ENCODE measurements around the gene SDK1. TPM values are rescaled to one million over a fixed set of nuclear protein-coding genes. Genes with fewer than 3 reads are reported as not detected.

SDK1 gene
- polyA plus RNA-seq, 4 donors, result 0.27 to 5.0 (median 2.1) TPM; not detected in 1

DNA sequence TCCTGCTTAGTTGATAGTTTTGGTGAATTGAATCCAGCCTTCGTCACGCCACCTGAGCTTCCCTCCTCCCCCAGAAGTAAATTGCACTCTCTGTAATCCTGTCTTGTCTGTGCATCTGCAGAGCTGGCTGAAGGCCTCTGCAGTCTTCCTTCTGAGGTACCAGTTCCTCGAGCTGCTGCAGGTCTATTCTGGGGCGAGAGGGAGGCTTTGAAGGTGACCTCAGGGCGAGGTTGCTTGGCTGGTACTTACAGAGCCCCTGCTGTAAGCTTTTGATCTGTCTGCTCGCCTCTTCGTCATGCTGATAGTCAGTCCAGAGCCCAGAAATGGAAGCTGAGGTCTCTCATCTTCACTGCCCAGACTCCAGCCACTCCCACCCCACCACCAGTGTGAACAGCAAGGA is 867.5 kb downstream of the SDK1 start:
- H3K9me3 ChIP-seq (ENCODE audit: control insufficient read depth in 2 of 2, insufficient read depth in 1 of 2, low read depth in 1 of 2, low read length in 1 of 2), result no peaks in the 10 kb centered on the region
- H3K27me3 ChIP-seq (ENCODE audit: control insufficient read depth in 3 of 3, insufficient read depth in 3 of 3, low read length in 3 of 3), result no peaks in the 10 kb centered on the region
- H3K27ac ChIP-seq (ENCODE audit: low read depth in 1 of 3, low read length in 2 of 3), result no peak overlapping the region
- 39 to 57% (median 40%) methylated on average over 7 of the region's 7 CpGs for WGBS, 3 donors
- no peak for DNase-seq
- H3K36me3 ChIP-seq (ENCODE audit: control insufficient read depth in 3 of 3, insufficient read depth in 2 of 3, low read depth in 1 of 3, low read length in 3 of 3), result peaks cover 0 to 3% (median 0%) of the 10 kb centered on the region in 3 donors
- no peak for FAIRE-seq
- H3K4me1 ChIP-seq (ENCODE audit: control insufficient read depth in 3 of 3, insufficient read depth in 2 of 3, low read depth in 1 of 3, low read length in 2 of 3), result peaks cover 0 to 2% (median 0%) of the 10 kb centered on the region in 3 donors
- no peak overlapping the region for H3K4me3 ChIP-seq (ENCODE audit: low read depth in 1 of 3, low read length in 3 of 3)

DNA sequence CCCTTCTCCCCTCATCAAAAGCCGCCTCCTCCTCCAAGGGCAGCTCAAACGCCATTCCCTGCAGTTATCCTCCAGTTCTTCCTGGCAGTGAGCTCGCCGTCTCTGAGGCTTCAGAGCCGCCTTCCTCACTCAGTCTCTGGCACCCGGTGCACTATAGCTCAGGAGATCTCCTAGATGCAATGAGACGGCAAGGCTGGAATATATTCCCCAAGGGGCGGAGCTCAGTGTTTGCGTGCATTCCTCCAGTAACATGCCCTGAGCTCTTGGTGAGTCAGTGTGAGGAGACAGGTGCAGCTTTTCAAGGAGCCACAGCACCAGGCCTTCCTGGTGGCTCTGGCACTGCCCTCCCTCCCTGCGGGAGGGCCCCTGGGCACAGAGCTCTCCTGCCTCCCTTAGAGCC is 868.4 kb downstream of the SDK1 start:
- FAIRE-seq, result no peak
- Histone ChIP-seq H3K36me3 (ENCODE audit: control insufficient read depth in 3 of 3, insufficient read depth in 2 of 3, low read depth in 1 of 3, low read length in 3 of 3) (peaks cover 0 to 3% (median 0%) of the 10 kb centered on the region in 3 donors), H3K4me3 (ENCODE audit: low read depth in 1 of 3, low read length in 3 of 3) (no peak overlapping the region), H3K9me3 (ENCODE audit: control insufficient read depth in 2 of 2, insufficient read depth in 1 of 2, low read depth in 1 of 2, low read length in 1 of 2) (no peaks in the 10 kb centered on the region), H3K27ac (ENCODE audit: low read depth in 1 of 3, low read length in 2 of 3) (no peak overlapping the region), H3K4me1 (ENCODE audit: control insufficient read depth in 3 of 3, insufficient read depth in 2 of 3, low read depth in 1 of 3, low read length in 2 of 3) (peaks cover 0 to 2% (median 0%) of the 10 kb centered on the region in 3 donors), H3K27me3 (ENCODE audit: control insufficient read depth in 3 of 3, insufficient read depth in 3 of 3, low read length in 3 of 3) (no peaks in the 10 kb centered on the region)
- peak; percentile 34 to 53 for DNase-seq
- 18 to 67% (median 39%) methylated on average over 10 of the region's 10 CpGs for WGBS, 3 donors

DNA sequence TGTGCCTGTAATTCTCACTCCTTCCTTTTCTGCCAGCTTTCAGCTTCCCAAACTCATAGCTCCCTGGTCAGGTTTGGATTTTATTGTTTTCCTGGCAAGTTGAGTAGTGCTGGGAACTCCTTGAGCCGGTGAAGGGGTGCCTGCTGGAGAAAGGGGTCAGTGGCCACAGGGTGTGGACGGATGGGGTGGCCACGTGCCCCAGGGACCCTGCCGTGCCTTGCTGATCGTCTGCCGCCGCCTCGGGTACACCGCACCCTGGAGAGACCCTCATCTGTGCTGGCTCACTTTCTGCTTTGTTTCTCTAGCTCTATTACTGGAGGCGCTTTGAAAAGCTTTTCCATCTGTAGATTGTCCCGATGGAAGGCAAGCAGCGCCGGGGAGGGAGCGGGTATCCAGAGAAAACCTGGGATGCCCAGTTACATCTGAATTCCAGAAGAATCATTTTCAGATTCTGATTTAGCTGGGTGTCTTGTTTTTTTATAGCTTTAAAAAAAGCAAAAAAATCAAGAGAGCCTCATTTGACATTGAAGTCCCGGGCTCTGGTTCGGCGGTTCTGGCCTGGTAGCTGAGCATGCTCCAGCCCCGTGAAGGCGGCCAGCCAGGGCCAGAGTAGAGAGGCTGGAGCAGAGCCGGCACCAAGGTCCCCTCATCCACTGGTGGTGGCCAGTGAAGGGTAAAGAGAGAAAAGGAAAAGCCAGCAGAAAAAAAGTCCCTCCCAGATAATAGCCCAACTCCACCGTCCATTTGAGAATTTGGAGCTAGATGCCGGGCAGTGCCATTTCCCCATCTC is 870.1 kb downstream of the SDK1 start:
- no peak for DNase-seq
- Histone ChIP-seq H3K4me3 (ENCODE audit: low read depth in 1 of 3, low read length in 3 of 3) (no peak overlapping the region), H3K36me3 (ENCODE audit: control insufficient read depth in 3 of 3, insufficient read depth in 2 of 3, low read depth in 1 of 3, low read length in 3 of 3) (peaks cover 0 to 3% (median 0%) of the 10 kb centered on the region in 3 donors), H3K9me3 (ENCODE audit: control insufficient read depth in 2 of 2, insufficient read depth in 1 of 2, low read depth in 1 of 2, low read length in 1 of 2) (no peaks in the 10 kb centered on the region), H3K4me1 (ENCODE audit: control insufficient read depth in 3 of 3, insufficient read depth in 2 of 3, low read depth in 1 of 3, low read length in 2 of 3) (peaks cover 0 to 2% (median 0%) of the 10 kb centered on the region in 3 donors), H3K27me3 (ENCODE audit: control insufficient read depth in 3 of 3, insufficient read depth in 3 of 3, low read length in 3 of 3) (no peaks in the 10 kb centered on the region), H3K27ac (ENCODE audit: low read depth in 1 of 3, low read length in 2 of 3) (no peak overlapping the region)
- WGBS, 3 donors, result 92 to 95% (median 92%) methylated on average over 22 of the region's 22 CpGs
- FAIRE-seq, result no peak

DNA sequence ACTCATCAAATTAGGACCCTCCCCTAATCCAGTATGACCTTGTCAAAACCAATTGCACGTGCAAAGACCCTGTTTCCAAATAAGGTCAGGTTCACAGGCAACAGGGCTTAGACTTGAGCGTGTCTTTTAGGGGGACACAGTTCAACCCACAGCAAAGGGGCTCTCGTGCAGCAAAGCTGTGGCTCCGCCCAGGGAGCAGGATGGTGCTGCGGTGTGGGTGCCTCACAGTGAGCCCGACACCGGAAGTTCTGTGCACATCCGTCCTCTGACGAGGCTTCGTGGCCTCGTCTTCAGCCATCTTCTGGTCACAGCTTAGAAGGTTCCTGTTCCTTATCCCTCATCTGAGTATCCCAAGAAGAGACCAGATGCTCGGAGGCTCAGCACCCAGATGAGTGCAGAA is 871.8 kb downstream of the SDK1 start:
- no peak for FAIRE-seq
- Histone ChIP-seq H3K9me3 (ENCODE audit: control insufficient read depth in 2 of 2, insufficient read depth in 1 of 2, low read depth in 1 of 2, low read length in 1 of 2) (no peaks in the 10 kb centered on the region), H3K4me1 (ENCODE audit: control insufficient read depth in 3 of 3, insufficient read depth in 2 of 3, low read depth in 1 of 3, low read length in 2 of 3) (peaks cover 0 to 2% (median 0%) of the 10 kb centered on the region in 3 donors), H3K27ac (ENCODE audit: low read depth in 1 of 3, low read length in 2 of 3) (no peak overlapping the region), H3K27me3 (ENCODE audit: control insufficient read depth in 3 of 3, insufficient read depth in 3 of 3, low read length in 3 of 3) (no peaks in the 10 kb centered on the region), H3K36me3 (ENCODE audit: control insufficient read depth in 3 of 3, insufficient read depth in 2 of 3, low read depth in 1 of 3, low read length in 3 of 3) (peaks cover 0 to 2% (median 0%) of the 10 kb centered on the region in 3 donors), H3K4me3 (ENCODE audit: low read depth in 1 of 3, low read length in 3 of 3) (no peak overlapping the region)
- no peak for DNase-seq
- 85 to 90% (median 89%) methylated on average over 12 of the region's 12 CpGs for WGBS, 3 donors

DNA sequence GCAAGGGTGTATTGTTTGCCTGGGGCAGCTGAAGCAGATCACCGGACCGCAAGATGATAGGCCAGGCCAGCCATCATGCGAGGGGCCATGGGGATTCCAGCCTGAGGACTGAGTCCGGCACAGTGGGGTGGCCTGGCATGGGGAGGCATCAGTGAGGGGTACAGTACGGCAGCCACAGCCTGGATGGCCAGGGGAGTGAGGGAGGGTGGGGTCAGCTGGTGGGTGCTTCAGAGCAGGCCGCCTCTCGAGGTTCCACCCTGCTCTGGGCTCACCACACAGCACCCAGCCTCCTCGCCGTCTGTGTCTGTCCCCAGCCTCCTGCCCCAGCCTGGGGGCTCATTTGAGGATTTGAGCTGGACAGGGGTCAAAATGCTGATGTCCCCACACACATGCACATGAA is 872.6 kb downstream of the SDK1 start:
- H3K4me3 ChIP-seq (ENCODE audit: low read depth in 1 of 3, low read length in 3 of 3), result no peak overlapping the region
- FAIRE-seq (no peak), DNase-seq (no peak)
- no peak overlapping the region for H3K27ac ChIP-seq (ENCODE audit: low read depth in 1 of 3, low read length in 2 of 3)
- no peaks in the 10 kb centered on the region for H3K9me3 ChIP-seq (ENCODE audit: control insufficient read depth in 2 of 2, insufficient read depth in 1 of 2, low read depth in 1 of 2, low read length in 1 of 2)
- WGBS, 3 donors, result 91 to 94% (median 93%) methylated on average over 7 to 9 of the region's 9 CpGs
- no peaks in the 10 kb centered on the region for H3K27me3 ChIP-seq (ENCODE audit: control insufficient read depth in 3 of 3, insufficient read depth in 3 of 3, low read length in 3 of 3)
- peaks cover 0 to 4% (median 0%) of the 10 kb centered on the region in 3 donors for H3K36me3 ChIP-seq (ENCODE audit: control insufficient read depth in 3 of 3, insufficient read depth in 2 of 3, low read depth in 1 of 3, low read length in 3 of 3)
- H3K4me1 ChIP-seq (ENCODE audit: control insufficient read depth in 3 of 3, insufficient read depth in 2 of 3, low read depth in 1 of 3, low read length in 2 of 3), result peaks cover 0 to 2% (median 0%) of the 10 kb centered on the region in 3 donors

DNA sequence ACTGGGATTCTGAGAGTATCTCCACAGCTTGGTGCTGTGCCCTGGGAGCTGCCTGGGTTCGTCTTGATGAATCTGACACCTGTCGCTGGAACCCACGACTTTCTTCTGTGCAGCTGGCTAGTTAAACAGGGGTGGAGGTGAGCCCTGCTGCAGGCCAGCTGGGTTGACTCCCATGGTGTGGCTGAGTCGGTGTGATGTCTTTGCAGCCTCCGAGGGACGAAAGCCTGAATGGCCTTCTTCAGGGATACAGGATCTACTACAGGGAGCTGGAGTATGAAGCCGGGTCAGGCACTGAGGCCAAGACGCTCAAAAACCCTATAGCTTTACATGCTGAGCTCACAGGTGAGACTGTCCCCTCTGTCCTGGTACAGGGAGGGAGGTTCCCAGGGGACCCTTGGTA is 873.0 kb downstream of the SDK1 start:
- Histone ChIP-seq H3K36me3 (ENCODE audit: control insufficient read depth in 3 of 3, insufficient read depth in 2 of 3, low read depth in 1 of 3, low read length in 3 of 3) (peaks cover 0 to 4% (median 0%) of the 10 kb centered on the region in 3 donors), H3K4me3 (ENCODE audit: low read depth in 1 of 3, low read length in 3 of 3) (no peak overlapping the region), H3K27ac (ENCODE audit: low read depth in 1 of 3, low read length in 2 of 3) (no peak overlapping the region), H3K27me3 (ENCODE audit: control insufficient read depth in 3 of 3, insufficient read depth in 3 of 3, low read length in 3 of 3) (no peaks in the 10 kb centered on the region), H3K4me1 (ENCODE audit: control insufficient read depth in 3 of 3, insufficient read depth in 2 of 3, low read depth in 1 of 3, low read length in 2 of 3) (peaks cover 0 to 2% (median 0%) of the 10 kb centered on the region in 3 donors), H3K9me3 (ENCODE audit: control insufficient read depth in 2 of 2, insufficient read depth in 1 of 2, low read depth in 1 of 2, low read length in 1 of 2) (no peaks in the 10 kb centered on the region)
- whole genome bisulfite sequencing, 3 donors, result 89% methylated on average over 8 of the region's 8 CpGs
- DNase-seq, result no peak
- no peak for FAIRE-seq

DNA sequence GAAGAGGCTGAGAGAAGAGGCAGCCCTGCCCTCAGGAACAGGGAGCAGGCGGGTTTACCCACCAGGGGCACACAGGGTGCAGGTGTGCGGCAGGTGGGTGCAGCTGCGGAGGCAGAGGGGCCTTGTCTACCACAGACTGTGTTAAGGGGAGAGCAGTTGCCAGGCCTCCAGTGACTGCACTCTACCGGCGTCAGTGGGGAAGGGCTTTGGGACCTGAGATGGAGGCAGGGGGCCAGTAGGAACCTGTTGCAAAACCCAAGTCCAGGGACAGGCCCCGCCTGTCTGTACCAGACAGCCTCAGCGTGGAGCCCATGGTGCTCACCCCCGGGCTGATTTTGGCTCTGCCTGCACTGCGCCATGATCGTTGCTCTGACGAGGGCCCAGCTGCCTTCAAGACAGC is 873.4 kb downstream of the SDK1 start:
- 90 to 91% (median 90%) methylated on average over 11 of the region's 11 CpGs for WGBS, 3 donors
- H3K4me3 ChIP-seq (ENCODE audit: low read depth in 1 of 3, low read length in 3 of 3), result no peak overlapping the region

DNA sequence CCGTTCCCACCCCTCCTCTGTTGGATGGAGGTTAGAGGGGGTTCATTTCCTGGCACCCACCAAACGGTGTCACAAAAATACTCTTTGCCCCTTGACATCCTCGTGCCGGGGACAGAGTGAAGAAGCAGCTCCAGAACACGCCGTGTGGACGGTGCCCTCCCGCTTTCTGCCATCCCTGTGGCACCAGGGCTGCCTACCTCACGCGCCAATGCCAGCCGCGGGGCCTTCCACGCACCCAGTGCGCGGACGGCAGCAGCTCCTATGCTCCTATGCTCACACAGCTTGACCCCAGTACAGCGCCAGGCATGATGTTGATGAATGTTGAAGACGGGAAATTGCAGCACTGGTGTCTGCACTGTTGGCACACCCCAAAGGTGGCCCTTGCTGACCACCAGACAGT is 873.8 kb downstream of the SDK1 start:
- DNase-seq (no peak), FAIRE-seq (no peak)

More for the DNA sequence above, 873.4 kb downstream of the SDK1 start:
- Histone ChIP-seq H3K4me1 (ENCODE audit: control insufficient read depth in 3 of 3, insufficient read depth in 2 of 3, low read depth in 1 of 3, low read length in 2 of 3) (peaks cover 0 to 2% (median 0%) of the 10 kb centered on the region in 3 donors), H3K27me3 (ENCODE audit: control insufficient read depth in 3 of 3, insufficient read depth in 3 of 3, low read length in 3 of 3) (no peaks in the 10 kb centered on the region), H3K36me3 (ENCODE audit: control insufficient read depth in 3 of 3, insufficient read depth in 2 of 3, low read depth in 1 of 3, low read length in 3 of 3) (peaks cover 0 to 4% (median 0%) of the 10 kb centered on the region in 3 donors), H3K9me3 (ENCODE audit: control insufficient read depth in 2 of 2, insufficient read depth in 1 of 2, low read depth in 1 of 2, low read length in 1 of 2) (no peaks in the 10 kb centered on the region), H3K27ac (ENCODE audit: low read depth in 1 of 3, low read length in 2 of 3) (no peak overlapping the region)
- no peak for FAIRE-seq
- no peak for DNase-seq

More for the DNA sequence above, 873.8 kb downstream of the SDK1 start:
- Histone ChIP-seq H3K27ac (ENCODE audit: low read depth in 1 of 3, low read length in 2 of 3) (no peak overlapping the region), H3K4me1 (ENCODE audit: control insufficient read depth in 3 of 3, insufficient read depth in 2 of 3, low read depth in 1 of 3, low read length in 2 of 3) (no peaks in the 10 kb centered on the region), H3K4me3 (ENCODE audit: low read depth in 1 of 3, low read length in 3 of 3) (no peak overlapping the region), H3K36me3 (ENCODE audit: control insufficient read depth in 3 of 3, insufficient read depth in 2 of 3, low read depth in 1 of 3, low read length in 3 of 3) (peaks cover 0 to 4% (median 0%) of the 10 kb centered on the region in 3 donors), H3K27me3 (ENCODE audit: control insufficient read depth in 3 of 3, insufficient read depth in 3 of 3, low read length in 3 of 3) (no peaks in the 10 kb centered on the region), H3K9me3 (ENCODE audit: control insufficient read depth in 2 of 2, insufficient read depth in 1 of 2, low read depth in 1 of 2, low read length in 1 of 2) (no peaks in the 10 kb centered on the region)
- 88 to 95% (median 95%) methylated on average over 17 to 18 of the region's 18 CpGs for WGBS, 3 donors

Data from small intestine (tissue), 7 donors.